Aorta (tissue), 5 donors: ENCODE measurements around the gene NUTM2E. TPM values are rescaled to one million over a fixed set of nuclear protein-coding genes. Genes with fewer than 3 reads are reported as not detected.
A peak's percentile ranks its signal among the peaks of the same experiment; 100 is the strongest.
"Not testable (repeated sequence)": the region's sequence is repeated elsewhere in the genome, so short reads cannot be mapped to it uniquely, and the experiment has no call there.

Source experiments
- ATAC-seq: fragments of 200-7000 bp; cut with Tn5 transposase; one replicate; pipeline ENCODE4 v1.9.1; 2022; ENCODE audit warnings: moderate library complexity; ENCODE audit not compliant: low FRiP score
- DNase-seq, 2 donors: peaks; one replicate each; pipeline ENCODE4 v3.0.0-alpha.2; 2020
- H3K27ac ChIP-seq, 2 donors: one replicate each; pipeline ENCODE4 v1.5.1; 2013; ENCODE audit warnings: low read length in 2 of 2, mild to moderate bottlenecking in 2 of 2, moderate library complexity in 2 of 2, control low read depth in 1 of 2, inconsistent platforms in 1 of 2, low read depth in 1 of 2
- H3K27me3 ChIP-seq, 2 donors: one replicate each; pipeline ENCODE4 v1.6.1; 2013; ENCODE audit warnings: control low read depth in 1 of 2, low read length in 1 of 2, mild to moderate bottlenecking in 1 of 2, moderate library complexity in 1 of 2; ENCODE audit not compliant: insufficient read depth in 2 of 2, control insufficient read depth in 1 of 2
- H3K36me3 ChIP-seq, 2 donors: one replicate each; pipeline ENCODE4 v1.6.1; 2013; ENCODE audit warnings: control low read depth in 1 of 2, low read length in 1 of 2, mild to moderate bottlenecking in 1 of 2; ENCODE audit not compliant: insufficient read depth in 2 of 2, control insufficient read depth in 1 of 2
- H3K4me1 ChIP-seq, 2 donors: one replicate each; pipeline ENCODE4 v1.6.1; 2013; ENCODE audit warnings: low read length in 2 of 2, control low read depth in 1 of 2, mild to moderate bottlenecking in 1 of 2, moderate library complexity in 1 of 2; ENCODE audit not compliant: insufficient read depth in 2 of 2, control insufficient read depth in 1 of 2
- H3K4me3 ChIP-seq, 2 donors: one replicate each; pipeline ENCODE4 v1.5.1; 2013; ENCODE audit warnings: low read length in 2 of 2, control low read depth in 1 of 2, mild to moderate bottlenecking in 1 of 2
- H3K9me3 ChIP-seq: one replicate; pipeline ENCODE4 v1.6.1; 2013; ENCODE audit warnings: mild to moderate bottlenecking, low read length; ENCODE audit not compliant: control insufficient read depth
- WGBS, 2 donors: extraction: QIAGEN DNeasy Blood & Tissue Kit; methylation state at CpG; one replicate each; pipeline ENCODE4 v1.1.7; 2013; 5-methylcytosine and 5-hydroxymethylcytosine counted together
- intact Hi-C, 2 donors: fragments of 100-400 bp; cut with DNase I; formaldehyde crosslinking; loops; one replicate each; pipeline versions ENCODE4 v1.14.2 to v1.15.0; 2022
- polyA plus RNA-seq, 2 donors: library from polyadenylated mRNA; stranded (reverse); fragments of 200-250 nt; gene quantifications; one replicate each; pipeline ENCODE4 v1.2.3, GENCODE V29; 2013
- total RNA-seq, 2 donors: library from RNA; stranded (reverse); fragmentation: NEBNext Ultra II Directional; extraction: Animal tissue kit (Norgen Biotek cat#: 25700); gene quantifications; one replicate each; pipeline ENCODE4 v1.2.1, GENCODE V29; 2021
- donor health status: healthy with polysubstance abuse.
- donor health status: Bipolar disorder and iron deficiency.
- donor health status: DM: no; HTN: no; CAD: no.
- donor health status: DM: no; HTN: no; CAD: no.
- donor health status: DM: yes; HTN: yes; CAD: no.

The NUTM2E gene
- total and polyA plus RNA-seq, 4 donors, result not detected

GRCh38 chr10:79836891-79837290 lies 10.4 kb downstream of the NUTM2E start:
- H3K9me3 ChIP-seq, H3K4me1 ChIP-seq, intact Hi-C loops, H3K27ac ChIP-seq, ATAC-seq, H3K36me3 ChIP-seq, H3K27me3 ChIP-seq, H3K4me3 ChIP-seq, DNase-seq: not testable (repeated sequence)
- WGBS, 2 donors, result 32 to 48% methylated on average over 1 of the region's 1 CpG

- H3K4me3 ChIP-seq, ATAC-seq, H3K9me3 ChIP-seq, H3K4me1 ChIP-seq, H3K27me3 ChIP-seq, H3K27ac ChIP-seq, intact Hi-C loops, H3K36me3 ChIP-seq: not testable (repeated sequence)
- peak in 1 of 2 donors; percentile 62 for DNase-seq
- WGBS, 2 donors, result 76 to 77% methylated on average over 9 to 10 of the region's 16 CpGs
Observed at GRCh38 chr10:79838441-79838840, 11.9 kb downstream of the NUTM2E start.

- H3K27ac ChIP-seq, DNase-seq, H3K4me1 ChIP-seq, intact Hi-C loops, ATAC-seq, H3K4me3 ChIP-seq, H3K27me3 ChIP-seq, H3K9me3 ChIP-seq, H3K36me3 ChIP-seq: not testable (repeated sequence)
- WGBS, 2 donors, result 78 to 81% methylated on average over 6 to 7 of the region's 8 CpGs
Observed at GRCh38 chr10:79853191-79853854, 26.8 kb downstream of the NUTM2E start.

- not testable (repeated sequence) for H3K4me3 ChIP-seq, ATAC-seq
- WGBS, 2 donors, result 89 to 100% methylated on average over 1 of the region's 1 CpG
Observed at GRCh38 chr10:79862269-79862668, 35.7 kb downstream of the NUTM2E start.

GRCh38 chr10:79862803-79863202 lies 36.3 kb downstream of the NUTM2E start:
- DNase-seq, intact Hi-C loops, H3K27ac ChIP-seq, H3K36me3 ChIP-seq, H3K9me3 ChIP-seq, ATAC-seq, H3K27me3 ChIP-seq, H3K4me3 ChIP-seq, H3K4me1 ChIP-seq: not testable (repeated sequence)
- 51% methylated on average over 3 of the region's 3 CpGs; no CpG with 5 or more reads in 1 of the 2 donors for WGBS, 2 donors

More at GRCh38 chr10:79862269-79862668, 35.7 kb downstream of the NUTM2E start:
- H3K36me3 ChIP-seq, H3K9me3 ChIP-seq, H3K27ac ChIP-seq, H3K4me1 ChIP-seq, DNase-seq, H3K27me3 ChIP-seq, intact Hi-C loops: not testable (repeated sequence)

GRCh38 chr10:79866903-79867551 lies 40.5 kb downstream of the NUTM2E start:
- H3K9me3 ChIP-seq, DNase-seq, intact Hi-C loops, H3K27me3 ChIP-seq, H3K27ac ChIP-seq, H3K36me3 ChIP-seq, ATAC-seq, H3K4me3 ChIP-seq, H3K4me1 ChIP-seq: not testable (repeated sequence)
- 66 to 69% methylated on average over 2 to 6 of the region's 9 CpGs for WGBS, 2 donors

GRCh38 chr10:79868023-79868422 lies 41.5 kb downstream of the NUTM2E start:
- H3K36me3 ChIP-seq, intact Hi-C loops, H3K27ac ChIP-seq, H3K4me3 ChIP-seq, H3K4me1 ChIP-seq, ATAC-seq, H3K9me3 ChIP-seq, DNase-seq, H3K27me3 ChIP-seq: not testable (repeated sequence)
- WGBS, 2 donors, result 87 to 95% methylated on average over 5 of the region's 7 CpGs

GRCh38 chr10:79869439-79870097 lies 43.0 kb downstream of the NUTM2E start:
- intact Hi-C loops, H3K9me3 ChIP-seq, DNase-seq, H3K36me3 ChIP-seq, H3K4me1 ChIP-seq, H3K4me3 ChIP-seq, ATAC-seq, H3K27ac ChIP-seq, H3K27me3 ChIP-seq: not testable (repeated sequence)
- 43 to 51% methylated on average over 5 of the region's 5 CpGs for WGBS, 2 donors
